GM19240 (cell line): Measurements from ENCODE around the gene SORBS1.

Experiments used
- DNase-seq: peaks from one replicate; pipeline ENCODE4 v3.0.0; 2011; ENCODE audit warnings: low spot score; ENCODE audit not compliant: insufficient read length

Gene SORBS1

DNA sequence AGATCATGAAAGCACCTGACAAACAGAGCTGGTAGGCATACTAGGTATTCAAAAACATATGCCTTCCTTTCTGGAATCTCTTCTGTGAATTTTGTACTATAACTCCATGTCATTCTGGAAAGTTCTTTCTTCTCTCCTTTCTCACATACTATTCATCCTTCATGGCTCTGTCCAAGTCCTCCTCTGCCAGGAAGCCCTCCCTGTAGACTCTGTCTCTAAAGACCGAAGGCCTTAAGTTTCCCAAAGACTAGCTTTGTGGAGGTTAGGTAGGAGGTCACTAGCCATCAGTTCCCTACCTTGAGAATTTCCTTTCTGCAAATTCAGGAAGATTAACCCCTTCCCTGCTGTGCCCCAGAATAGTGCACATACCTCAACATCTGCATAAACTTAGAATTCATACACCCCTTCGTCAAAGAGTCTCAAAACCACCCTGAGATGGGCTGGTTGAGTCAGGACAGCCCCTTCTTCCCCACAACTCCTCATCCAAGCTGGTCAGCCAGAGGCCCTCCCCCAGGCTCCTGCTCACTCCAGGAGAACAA lies 20.6 kb downstream of the SORBS1 start:
- DNase-seq: no peak

DNA sequence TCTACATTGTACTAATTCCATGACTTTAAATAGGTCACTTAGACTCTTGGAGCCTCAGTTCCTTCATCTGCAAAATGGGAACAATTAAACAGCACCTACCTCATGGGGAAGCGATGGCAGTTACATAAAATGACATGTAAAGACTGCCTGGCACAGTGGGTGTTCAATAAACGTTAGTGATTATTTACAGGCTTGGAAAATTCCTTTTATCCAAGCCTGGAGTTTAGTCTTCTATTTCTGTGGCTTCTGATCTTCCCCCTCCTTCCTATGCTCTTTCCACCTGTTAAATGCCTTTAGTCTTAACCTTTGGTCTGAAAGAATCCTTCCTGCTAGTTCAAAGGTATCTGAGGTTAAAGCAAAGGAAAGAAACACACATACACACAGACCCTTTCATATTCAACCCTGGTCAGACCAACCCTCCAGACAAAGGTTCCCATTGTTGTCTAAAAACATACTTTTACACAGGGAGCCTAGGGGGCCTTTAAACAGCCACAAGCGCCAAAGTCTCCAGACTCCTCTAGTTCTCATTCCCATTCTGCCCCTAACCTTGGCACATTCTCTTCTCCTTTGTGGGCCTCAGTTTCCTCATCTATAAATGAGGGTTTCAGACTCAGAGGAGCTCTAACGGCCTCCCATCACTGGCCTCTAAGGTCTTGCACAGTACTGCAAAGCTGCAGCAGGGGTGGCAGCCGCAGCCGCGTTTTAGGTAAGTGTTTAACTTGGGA lies 21.4 kb downstream of the SORBS1 start:
- no peak for DNase-seq

DNA sequence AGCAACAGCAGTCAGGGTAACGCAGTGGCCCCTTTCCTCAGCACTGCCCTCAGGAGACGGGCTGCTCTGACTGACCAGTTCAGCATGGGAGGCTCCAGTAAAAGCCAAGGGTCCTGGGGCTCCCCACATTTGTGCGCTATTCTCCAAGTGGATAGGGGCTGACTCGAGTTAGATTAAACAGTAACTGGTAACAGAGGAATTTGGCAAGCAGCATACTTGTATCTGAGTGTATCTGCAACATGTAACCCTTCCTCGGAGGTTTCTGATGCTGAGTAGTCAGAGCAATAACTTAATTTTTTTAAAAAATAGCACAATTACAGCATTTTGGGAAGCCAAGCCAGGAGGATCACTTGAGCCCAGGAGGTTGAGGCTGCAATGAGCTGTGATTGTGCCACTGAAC lies 22.8 kb downstream of the SORBS1 start:
- no peak for DNase-seq

DNA sequence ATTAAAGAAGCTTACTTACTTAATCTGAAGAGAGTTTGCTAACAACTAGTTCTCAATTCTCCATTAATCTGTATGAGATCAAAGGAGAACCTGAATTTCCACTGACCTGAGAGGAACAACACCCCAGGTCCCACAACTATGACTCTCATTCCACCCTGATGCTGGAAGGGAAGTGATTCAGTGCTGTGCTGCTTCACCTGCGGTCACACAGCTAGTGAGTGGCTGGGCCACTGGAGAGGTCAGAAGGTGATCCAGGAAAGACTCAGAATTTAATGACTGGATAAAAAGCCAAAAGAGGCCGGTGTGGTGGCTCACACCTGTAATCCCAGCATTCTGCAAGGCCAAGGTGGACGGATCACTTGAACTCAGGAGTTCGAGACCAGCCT lies 23.6 kb downstream of the SORBS1 start:
- no peak for DNase-seq

DNA sequence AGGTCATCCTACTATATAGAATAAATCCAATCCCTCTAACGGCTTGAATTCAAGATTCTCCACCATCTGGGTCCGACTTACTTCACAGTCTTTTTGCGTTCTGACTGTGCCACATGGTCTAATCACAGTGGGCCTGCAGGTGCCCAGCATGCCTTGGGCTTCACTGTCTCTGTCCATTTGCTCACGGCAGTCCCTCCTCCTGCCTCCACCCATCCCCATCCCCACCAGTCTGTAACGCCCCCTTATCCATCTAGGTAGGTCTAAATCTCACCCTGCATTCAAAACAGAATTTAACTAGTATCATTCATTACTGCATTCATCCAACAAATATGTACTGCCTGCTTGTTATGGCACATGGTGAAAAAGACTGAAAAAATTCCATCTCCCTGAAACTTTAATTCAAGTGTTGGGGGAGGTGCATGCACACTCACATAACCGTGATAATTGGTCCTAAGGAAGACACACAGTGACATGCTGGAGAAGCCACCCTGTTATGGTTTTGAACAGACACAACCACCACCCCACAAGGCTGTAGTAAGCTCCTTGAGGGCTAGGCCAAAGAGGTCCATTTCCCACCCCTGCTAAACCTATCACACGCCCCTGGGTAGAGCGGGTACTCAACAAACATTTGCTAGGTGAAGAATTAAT lies 24.2 kb downstream of the SORBS1 start:
- no peak for DNase-seq

DNA sequence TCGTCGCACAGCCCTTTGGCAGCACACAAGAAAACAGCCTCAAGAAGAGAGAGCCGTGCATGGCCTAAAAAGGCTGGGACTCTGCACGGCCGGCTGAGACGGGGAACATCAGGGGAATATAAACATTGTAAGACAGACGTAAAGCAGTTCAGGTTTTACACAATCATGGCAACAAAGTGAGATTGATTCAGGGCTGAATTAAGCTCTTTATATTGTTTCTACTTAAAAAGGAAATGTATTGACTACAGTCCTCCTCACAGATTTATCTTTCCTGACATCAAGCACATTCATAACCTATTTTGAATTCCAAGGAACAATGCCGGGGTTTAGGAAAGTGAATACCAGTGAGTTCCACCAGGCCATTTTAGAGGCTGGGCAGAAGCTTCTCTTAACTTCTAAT lies 25.2 kb downstream of the SORBS1 start:
- DNase-seq: no peak

DNA sequence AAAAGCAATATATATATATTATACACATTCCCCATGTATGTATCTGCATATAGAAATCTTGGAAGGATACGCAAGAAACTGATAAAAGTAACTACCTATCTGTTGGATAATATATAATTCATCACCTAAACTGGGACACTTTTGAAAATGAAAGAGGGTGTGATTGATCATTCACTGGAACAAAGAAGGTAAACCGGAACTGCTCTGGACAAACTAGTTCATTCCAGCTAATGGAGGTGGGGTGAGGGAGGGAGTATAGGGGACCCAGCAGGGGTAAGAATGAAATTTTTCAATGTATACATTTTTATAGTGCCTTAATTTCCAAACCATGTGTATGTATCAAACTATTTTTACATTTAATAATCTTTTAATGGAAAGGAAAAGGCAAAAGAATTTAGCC lies 25.6 kb downstream of the SORBS1 start:
- no peak for DNase-seq

DNA sequence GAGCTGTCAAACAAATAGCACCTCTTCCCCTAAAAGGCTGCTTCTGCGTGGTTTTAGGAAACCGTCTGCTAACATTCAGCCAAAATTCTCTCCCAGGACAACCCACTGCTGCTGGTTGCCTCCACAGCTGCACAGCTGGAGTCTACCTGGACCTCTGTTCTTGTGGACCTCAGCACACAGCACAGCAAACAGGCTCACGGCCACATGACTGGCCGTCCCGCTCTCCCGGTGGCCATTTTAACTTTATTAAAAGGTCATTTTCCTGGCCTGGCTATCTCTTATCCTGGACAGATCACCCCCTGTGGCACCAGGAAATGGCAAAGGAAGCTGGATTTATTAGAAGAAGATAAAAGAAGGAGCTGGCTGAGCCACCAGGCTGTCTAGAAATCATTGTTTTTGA lies 27.6 kb downstream of the SORBS1 start:
- DNase-seq: no peak

DNA sequence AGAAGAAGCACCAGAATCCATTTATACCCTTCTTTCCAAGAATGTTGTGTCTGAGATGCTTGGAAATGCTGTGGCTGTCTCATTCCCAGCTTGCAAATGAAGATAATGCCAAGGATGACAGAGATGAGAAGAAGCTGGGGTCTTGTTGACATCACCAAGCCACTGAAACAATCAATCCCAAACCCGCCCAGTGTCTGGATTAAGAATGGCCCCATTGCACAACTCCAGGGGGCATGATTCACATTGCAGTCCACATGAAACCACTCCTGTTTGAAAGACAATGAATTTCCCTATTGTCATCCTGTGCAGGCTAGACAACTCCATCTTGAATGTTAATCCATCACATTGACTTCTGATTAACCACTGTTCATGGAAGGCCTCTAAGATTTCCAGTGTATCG lies 28.6 kb downstream of the SORBS1 start:
- DNase-seq: no peak

DNA sequence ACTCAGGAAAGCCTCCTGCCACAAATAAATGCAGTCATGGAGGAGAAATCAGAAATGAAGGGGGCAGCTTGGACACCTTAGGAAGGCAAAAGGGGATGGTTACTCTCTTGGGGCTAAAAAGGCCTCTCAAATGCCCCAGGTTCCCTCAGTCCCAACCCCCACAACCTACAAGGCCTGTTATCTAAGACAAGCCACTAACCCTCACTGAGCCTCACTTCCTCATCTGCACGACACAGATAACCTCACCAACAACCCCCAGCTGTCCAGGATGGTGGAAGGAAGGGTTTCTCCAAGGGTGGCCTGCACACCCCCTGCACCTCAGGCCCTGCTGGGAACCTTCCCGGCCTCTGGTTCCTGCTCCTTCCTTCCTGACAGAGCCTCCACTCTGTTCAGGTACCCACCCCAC lies 29.2 kb downstream of the SORBS1 start:
- DNase-seq: no peak

DNA sequence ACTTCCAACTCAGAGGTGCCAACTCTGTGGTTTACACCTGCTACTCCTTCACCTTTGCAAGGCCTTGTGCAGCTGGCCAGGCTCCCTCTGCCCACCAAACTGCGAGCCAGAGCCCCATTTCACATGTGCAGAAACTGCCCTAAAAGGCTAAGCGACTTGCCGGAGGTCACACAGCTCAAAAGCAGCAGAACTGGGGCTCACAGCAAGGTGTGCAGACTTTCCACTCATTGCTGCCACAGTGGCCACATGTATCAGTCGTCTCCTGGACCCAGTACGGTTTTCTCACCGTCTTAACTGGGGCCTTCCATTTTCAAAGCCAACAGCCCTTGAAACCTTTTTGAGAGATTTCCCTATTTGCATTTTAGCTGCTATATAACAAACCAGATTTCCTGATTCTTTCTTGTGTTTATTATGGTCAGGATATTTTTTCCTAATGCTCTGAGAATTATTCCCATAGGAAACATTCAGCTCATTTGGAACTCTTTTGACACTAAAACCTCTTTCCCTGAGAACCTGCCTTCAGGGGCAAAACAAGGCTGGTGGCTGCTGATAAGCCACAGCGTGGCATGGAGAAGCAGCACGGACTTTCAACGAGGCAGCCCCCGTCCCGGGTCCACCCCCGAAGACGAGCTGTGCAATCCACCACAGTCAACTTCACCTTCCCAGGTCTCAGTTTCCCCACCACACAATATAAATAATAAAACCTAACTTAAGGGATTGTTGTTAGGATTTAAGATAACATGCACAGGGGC lies 29.9 kb downstream of the SORBS1 start:
- DNase-seq: no peak

DNA sequence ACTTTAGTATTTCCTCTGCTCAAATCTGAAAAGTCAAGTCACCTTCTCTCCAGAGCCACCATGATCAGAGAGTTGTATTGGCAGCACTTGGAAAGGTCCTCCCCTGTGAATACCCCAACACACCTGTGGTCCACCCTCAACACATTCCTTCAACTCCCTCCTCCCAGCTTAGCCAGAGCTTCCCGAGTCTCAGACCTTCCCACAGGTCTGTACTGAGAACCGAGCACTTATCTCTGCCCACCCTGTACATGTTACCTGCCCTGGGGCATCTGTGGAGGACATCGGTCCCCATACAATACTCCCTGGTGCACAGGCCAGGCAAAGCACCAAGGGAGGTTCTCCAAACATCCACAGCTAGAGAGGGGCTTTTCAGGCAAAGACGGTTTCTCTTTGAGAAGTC lies 30.6 kb downstream of the SORBS1 start:
- DNase-seq: no peak

DNA sequence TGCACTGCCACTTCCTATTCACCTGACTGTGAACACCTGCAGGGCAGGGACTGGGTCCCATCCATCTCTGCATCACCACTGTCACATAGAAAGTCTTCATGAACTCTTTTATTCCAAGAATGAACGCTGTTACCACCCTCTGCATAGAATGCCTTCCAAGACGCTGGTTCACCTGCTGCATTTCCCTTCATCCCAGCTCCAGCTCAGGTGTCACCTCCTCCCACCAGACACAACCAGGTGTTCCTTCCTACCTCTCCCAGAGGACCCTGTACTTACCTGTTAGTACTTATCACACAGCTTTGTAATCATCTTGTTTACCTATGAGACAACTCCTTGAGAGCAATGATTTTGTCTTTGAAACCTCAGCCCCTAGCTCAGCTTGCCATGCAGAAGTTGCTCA lies 31.1 kb downstream of the SORBS1 start:
- no peak for DNase-seq

DNA sequence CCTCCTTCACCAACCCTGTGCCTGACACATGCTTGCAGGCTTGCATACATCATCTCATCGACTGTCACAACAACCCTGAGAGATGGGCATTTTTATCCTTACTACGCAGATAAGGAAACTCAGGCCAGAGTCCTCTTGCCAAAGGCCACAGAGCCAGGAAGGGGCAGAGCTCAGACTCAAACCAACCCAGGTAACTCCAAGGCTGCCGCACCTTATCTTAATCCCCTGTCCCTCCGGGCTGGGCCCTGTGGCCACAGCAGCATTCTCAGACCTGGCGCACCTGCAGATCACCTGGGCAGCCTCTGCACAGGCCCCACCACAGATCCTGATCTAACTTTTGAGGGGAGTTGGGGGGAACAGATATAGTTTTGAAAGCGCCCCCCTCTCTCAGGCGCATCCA lies 35.1 kb downstream of the SORBS1 start:
- DNase-seq: no peak

DNA sequence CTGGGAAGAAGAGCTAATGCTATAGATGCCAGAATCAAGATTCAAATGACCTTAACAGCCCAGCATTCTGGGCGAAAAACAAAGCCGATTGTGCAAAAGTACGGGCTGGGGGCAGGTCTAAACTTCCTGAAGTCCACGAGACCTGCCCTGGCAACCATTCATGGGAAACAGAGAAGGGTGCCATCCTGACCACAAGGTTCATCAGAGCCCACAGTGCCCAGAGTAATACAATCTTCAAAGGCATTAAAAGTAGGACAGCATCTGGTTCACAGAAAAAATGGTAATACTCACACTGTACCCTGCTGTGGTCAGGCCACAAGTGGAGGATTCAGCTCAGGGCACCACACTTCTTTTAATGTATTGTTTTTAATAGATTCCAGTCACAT lies 36.1 kb downstream of the SORBS1 start:
- no peak for DNase-seq

DNA sequence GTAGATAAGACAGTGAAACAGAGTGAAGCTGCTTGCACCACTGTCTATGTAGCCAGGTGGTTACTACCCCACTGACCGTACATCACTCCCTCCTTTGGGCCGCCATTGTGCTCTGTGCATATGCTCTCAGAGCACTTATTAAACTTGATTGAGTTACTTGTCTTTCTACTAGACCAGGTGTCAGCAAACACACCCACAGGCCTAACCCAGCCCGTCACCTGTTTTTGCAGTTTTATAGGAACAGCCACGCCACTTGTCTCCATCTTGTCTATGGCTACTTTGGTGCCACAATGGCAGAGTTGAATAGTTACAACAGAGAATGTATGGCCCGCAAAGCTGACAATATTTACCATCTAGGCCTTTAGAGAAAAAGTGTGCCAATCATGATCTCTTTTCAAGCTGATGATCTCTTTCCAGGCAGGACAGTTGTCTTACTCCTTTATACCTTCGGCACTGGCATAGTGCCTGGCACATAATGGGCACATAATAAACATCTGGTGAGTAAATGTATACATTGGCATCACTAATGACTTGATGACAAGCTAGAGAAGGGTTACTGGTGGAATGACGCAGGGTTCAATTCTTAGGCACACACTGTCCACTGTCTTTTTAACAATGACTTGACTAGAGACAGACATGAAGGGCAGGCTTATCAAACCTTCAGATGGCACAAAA lies 36.7 kb downstream of the SORBS1 start:
- no peak for DNase-seq

DNA sequence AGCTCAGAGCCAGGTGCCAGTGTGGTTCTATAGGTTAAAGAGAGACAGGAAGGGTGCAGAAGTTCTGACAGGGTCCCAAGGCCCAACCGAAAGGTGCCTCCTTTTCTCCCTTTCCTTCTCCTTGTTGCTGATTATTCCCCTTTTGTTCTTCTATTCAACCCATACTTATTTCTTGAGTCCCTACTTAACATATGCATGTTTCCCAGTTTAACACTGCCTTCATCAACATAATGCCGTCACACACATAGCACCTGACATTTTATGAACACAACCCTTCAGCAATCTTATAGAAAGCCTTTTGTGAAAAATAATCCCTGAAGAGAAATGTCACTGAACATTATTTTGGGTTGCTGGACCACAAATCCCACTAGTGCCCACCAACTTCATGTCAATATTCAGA lies 39.1 kb downstream of the SORBS1 start:
- no peak for DNase-seq

DNA sequence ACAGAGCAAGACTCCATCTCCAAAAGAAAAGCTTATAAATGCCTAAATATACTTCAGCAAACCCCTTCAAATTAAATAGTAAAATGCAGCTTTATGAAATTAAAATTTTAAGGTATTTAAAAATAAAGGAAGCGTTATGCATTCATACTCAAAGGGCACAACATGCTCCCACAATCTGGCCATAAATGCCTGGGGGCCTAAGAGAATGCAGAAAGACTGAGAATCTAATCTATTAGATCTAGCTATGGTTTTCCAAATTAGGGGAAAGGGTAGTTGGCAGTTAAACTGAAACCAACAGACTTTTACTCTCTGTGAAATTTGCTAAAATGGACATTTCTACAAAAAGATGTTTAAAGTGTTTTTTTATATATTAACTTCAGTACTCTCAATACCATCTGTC lies 40.6 kb downstream of the SORBS1 start:
- no peak for DNase-seq

DNA sequence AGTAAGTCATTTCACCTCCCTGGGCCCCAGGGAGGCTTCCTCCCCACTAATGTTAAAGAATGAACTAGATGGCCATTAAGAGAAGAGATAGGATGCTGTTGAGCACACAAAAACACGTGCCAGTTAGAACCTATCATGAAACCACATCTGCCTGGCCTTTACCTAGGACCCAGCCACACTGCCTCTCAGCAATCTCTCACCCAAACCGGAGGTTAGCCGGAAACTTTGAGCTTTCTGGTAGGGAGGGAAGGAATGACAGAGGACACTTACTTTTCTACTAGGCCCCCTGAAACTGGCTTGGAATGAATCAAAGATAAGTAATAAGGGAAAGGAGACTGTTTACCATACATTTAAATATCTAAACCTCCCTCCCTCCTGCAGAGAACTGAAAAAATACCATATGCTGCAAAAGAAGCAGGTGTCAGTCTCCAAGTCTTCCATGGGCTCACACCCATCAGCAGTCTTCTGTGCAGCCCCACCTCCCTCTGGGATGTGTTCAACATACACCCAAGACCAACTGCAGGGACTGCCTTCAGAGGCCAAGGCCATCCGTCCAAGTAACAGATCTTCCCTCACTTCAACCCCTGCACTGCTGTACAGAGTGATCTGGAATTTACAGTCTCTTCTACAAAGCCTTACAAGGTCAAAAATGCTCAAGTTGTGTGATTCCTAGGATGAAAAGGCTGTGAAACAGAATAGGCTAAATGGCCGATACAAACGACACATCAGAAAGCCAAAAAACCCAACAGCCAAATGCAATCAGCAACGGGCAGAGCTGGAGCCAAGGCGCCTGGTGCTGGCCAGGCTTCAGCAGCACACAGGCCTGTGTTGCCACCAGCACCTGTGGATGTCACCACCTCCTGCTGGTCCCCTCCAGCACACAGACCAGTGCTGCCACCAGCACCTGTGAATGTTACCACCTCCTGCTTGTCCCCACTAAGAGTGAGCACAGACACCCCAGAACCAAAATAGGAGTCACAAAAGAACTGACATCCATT lies 42.4 kb downstream of the SORBS1 start:
- DNase-seq: no peak

DNA sequence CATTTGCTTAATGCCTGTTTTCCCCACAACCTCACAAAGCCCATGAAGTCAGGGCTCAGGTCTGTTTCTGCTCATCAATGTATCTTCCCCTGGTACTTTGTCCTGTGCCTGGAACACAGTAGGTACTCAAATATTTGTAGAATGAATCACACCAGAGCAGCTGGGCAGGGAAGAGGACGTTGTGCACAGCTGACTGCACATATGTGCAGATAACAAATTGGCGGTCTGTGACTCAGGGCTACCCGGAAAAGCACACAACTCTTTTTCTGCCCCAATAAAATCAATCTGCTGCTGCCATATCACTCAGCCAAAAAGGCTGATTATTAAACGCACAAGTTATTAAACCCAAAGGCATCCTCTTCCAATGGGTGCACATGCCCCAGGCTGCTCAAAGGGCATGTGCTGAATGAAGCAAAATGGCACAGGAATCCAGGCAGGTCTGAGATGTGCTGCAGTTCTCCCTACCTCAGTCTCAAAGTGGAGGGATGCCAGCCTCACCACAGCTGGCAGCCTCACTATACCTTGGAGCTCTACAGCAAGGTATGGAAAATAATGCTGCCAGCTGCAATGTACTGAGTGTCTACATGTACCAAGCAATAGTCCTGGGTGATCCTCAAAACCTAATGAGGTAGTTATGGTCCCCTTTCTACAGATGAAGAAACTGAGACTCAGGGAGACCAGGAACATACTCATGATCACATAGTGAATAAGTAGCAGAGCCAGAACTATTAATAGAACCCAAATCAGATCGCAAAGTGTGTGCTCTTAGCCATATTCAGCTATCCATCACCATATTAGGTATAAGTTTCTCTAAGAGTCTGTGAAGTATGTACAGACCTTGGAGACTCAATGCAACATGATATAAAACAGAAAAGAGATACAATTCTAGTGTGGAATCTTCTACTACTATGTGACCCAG lies 43.4 kb downstream of the SORBS1 start:
- no peak for DNase-seq
